ENCODE measurements around the gene ENDOV.

The ENDOV gene

DNA sequence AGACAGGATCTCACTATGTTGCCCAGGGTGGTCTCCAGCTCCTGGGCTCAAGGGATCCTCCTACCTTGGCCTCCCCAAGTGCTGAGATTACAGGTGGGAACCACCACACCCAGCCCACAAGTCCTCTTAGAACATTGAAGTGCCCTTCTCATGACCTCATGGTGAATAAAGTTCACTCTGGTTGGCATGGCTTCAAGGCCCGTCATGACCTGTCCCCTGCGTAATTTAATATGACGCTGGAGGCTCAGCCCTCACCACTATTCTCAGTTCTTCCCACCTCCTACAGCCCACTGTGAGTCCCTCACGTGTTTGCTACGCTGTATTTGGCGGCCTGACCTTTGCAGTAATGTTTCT, 1.9 kb downstream of the ENDOV start:
- DNase-seq = no peak

DNA sequence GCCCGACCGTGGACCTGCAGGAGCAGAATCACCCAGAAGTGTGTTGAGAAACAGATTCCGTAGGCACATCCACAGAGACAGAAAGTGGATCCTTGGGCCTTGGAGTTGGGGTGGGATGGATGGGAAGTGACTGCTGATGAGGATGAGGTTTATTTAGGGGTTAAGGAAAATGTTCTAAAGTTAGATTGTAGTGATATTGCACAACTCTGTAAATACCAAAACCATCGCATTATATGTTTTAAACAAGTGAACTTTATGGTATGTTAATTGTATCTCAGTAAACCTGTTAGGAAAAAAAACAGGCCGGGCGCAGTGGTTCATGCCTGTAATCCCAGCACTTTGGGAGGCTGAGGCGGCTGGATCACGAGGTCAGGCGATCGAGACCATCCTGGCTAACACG, 3.6 kb downstream of the ENDOV start:
- no peak for DNase-seq

DNA sequence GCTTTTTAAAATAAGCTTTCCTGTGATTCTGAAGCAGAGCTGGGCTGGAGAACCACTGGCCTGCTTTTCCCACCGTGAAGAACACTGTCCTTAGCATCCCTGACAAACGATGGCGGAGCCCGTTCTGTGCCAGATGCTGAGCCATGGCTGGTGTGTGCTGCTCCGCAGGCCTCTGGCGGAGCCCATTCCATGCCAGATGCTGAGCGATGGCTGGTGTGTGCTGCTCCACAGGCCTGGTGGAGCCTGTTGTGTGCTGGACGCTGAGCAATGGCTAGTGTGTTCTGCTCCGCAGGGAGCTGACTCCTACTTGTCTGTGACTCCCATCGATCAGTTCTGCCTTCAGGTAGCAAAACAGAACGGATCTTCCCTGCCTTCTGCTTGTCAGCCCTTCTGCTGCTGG, 4.3 kb downstream of the ENDOV start:
- DNase-seq = no peak

DNA sequence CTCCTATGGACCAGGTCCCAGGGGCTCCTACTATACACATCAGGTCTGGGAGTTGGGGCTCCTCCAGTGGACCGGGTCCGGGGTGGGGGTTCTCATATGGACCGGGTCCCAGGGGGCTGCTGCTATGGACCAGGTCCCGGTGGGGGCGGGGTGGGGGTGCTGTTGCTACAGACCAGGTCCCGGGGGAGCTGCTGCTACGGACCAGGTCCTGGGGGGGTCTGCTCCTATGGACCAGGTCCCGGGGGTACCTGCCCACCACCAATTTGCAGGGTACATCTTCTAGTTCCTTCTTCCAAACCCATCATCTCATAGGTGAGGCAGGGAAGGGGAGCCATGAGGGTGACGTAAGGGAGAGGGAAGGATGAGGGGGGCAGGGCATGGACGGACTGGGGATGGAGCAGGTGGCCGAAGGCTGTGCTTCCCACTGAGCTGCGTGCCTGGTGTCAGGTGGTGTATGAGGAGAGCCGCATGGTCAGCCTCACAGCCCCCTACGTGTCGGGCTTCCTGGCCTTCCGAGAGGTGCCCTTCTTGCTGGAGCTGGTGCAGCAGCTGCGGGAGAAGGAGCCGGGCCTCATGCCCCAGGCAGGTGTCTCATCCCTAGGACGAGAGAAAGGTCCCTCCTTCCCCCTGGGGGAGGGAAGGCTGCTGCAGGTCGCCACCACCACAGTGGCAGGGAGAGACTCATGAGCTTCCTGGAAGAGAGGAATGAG, 6.6 kb downstream of the ENDOV start:
- no peak for DNase-seq

DNA sequence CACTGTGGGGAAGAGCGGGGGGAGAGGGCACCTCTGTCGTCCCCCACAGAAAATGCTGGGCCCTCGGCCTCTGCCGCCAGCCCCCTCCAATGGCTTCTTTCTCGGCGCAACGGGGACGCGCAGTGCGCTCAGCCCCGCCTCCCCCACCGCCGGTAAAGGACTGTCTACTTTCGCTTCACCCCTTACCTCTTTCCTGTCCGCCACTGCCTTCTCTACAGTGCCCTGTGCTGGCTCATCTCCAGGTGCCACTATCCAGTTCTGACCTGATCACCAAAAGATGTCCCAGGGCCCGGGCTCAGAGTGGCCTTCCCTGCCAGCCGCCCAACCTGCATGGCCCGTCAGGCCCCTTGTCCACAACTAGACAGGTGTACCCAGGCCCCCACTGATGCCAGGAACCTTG, 7.3 kb downstream of the ENDOV start:
- DNase-seq = no peak

DNA sequence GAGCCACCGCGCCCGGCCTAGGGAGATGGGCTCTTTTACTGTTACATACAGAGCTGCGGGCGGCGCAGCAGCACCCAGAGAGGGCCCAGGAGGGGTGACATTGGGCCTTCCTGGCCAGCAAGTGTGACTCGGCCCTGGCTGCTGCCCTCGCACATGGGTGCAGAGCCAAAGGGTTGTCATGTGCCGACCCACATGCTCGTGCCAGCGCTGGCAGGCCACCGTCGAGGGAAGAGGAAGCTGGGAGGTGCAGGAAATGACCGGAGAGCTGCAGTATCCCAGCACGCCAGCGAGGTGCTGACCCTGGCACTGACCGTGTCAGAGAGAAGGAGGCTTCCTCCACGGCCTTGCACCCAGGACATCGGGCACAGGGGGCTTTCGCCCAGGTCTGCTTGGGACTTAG, 8.0 kb downstream of the ENDOV start:
- DNase-seq = no peak

DNA sequence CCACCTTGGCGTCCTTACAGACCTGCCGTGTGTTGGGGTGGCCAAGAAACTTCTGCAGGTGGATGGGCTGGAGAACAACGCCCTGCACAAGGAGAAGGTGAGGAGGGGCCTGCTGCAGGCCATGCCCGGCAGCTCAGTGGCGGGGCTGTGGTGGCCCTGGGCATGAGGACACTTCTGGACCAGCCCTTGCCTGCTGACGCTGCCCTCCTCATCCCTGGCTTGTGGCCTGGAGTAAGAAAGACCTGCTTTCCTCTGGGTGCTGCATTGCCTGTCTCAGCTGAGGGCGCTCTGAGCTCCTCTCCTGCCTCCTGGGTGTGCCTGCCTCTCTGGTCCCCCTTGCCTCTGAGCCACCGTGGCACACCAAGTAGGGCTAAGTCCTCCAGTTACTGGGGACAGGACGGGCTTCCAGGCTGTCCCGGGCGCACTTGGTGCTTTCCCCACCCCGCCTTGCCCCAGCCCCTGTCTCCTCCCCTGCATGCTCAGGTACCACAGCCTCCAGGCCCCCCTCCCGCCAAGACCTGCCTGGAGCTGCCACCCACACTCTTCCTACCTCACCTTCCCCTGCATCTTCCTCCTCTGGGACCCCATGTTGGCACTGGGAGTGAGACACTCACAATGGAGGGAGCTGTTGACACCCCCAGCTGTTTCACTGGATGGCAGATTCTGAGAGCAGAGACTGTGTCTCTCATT, 8.7 kb downstream of the ENDOV start:
- no peak for DNase-seq

DNA sequence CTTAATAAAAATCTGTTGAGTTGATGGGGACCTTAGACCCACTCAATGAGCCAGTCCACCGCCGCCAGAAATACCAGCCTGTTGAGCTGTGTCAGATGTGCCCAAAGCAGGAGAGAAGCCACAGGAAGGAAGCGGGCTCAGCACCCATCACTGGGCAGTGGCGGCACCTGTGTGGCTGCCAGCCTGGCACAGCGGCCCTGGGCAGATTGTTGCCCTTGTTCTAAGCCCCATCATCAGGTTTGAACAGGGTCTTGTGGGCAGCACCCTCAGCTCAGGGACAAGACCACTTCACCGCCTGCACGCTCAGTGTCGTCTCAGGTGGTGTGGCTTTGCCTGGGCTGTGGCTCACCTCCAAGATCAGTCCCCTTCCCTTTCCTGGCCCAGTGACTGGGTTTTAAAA, 9.3 kb downstream of the ENDOV start:
- no peak for DNase-seq

DNA sequence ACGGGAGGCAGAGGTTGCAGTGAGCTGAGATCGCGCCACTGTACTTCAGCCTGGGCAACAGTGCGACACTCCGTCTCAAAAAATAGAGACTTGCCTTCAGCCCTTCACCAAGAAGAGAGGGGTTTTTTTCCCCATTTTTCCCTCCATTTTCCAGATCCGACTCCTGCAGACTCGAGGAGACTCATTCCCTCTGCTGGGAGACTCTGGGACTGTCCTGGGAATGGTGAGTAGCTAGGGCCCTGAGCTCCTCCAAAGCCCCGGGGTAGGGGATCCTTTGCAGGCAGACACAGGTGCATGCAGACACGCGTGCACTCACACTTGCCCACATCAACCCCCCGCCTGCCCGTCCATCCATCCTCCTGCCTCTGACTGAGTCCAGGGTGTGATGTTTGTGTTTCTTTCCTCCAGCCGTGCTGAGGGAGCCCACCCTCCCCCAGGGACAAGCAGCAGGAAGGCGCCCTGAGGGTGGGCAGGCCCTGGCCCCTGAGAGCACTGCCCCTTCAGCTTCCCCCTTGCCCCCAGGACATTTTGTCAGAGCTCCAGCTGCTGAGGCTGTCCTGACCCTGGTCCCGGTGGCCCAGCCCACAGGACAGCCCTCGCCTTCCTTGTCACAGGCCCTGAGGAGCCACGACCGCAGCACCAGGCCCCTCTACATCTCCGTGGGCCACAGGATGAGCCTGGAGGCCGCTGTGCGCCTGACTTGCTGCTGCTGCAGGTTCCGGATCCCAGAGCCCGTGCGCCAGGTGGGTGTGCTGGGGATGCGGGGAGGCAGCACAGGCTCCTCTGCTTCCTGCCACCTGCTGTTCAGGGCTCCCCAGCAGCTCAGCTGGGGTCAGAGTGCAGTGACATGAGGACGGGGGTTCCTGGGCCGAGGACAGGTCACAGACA, 10.2 kb downstream of the ENDOV start:
- DNase-seq = no peak

DNA sequence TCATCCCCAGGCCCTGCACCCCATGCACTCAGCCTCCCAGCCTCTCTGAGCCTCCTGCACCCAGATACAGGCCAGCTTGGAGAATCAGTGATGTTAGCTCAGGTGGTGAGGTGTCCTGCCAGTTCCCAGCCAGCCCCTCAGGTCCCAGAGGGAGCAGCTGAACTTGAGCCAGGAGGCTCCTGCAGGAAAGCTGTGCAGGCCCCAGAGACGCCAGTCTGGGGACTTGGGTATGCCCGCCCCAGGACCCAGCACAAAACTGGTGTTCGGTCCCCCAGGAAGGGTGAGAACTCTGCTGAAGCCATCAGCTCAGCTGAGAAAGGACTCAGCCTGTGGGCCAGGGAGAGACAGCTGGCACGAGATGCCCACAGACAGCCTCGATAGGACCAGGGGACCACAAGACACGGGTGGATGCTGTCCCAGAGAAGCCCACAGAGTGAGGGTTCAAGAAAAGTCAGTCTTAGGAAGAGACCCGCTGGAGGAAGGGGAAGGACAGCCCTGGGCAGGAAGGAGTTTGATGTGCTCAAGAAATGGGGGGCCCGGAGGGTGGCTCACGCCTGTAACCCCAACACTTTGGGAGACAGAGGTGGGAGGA, 11.0 kb downstream of the ENDOV start:
- DNase-seq = no peak

DNA sequence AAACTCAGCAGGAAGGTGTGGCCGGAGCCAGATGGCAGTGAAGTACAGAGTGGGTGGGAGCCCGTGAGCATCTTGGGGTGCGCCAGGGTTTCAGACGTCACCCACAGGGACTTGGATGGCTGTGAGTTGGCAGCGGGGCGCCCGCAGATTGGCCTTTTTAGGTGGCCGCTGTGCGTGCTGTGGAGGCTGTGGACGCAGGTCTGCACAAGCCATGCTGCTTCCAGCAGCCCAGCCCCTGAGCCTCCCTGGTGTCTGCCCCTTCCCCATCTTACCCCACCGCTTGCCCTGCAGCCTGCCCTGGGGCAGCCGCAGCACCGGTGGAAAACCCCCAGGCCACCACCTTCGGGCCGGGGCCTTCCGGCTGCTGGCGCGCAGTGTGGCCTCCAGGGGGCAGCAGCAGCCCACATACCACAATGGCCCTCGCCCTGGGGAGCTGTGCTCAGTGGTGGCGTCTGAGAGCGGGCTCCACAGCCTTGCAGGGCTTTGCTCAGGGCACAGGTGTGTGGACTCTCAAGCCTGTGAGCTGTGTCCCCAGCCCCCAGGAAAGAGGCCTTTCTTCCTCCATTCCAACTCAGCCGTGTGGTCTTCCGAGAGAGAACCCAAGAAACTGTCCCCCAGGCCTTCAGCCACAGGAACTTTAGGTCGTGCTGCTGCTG, 11.8 kb downstream of the ENDOV start:
- peak; percentile 35 for DNase-seq

DNA sequence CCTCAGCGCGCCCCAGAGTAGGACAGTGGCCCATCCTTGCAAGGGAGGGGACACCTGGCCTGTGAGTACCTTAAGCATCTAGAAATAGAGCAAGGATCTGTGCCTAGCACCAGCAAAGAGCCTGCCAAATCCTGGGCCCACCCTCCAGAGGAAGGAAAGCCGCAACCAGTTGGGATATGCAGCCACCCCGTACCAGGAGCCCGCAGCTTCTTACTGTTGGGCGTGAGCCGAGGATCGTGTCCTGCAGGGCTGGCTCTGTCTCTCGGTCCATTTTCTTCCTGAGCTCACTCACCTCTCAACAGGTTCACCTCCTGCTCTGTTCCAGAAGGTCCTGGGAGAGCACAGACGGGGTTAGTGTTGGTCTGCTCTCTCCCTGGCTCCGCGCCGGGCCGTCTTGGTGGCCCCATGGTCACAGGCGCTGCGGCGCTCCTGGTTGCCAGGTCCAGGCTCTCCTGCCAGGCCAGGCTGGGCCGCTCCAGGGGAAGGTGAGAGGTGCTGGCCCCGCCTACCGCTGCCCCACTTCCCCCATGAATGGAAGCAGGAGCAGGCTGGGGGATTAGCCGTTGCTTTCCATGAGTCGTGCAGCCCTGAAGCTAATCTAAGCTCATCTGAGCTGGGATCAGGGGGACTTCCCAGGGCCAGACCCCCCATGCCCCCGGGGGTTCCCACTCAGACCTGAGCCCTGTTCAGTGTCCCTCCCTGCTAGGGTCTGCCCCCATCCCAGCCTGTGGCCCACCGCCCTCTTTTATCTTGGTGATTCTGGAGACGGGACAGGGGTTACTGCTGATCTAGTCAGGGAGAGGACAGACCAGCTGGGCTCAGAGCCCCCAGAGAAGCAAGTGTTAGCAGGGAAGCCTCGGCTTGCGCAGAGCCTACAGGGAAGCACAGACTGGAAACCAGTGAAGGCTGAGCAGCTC, 12.7 kb downstream of the ENDOV start:
- DNase-seq = no peak

DNA sequence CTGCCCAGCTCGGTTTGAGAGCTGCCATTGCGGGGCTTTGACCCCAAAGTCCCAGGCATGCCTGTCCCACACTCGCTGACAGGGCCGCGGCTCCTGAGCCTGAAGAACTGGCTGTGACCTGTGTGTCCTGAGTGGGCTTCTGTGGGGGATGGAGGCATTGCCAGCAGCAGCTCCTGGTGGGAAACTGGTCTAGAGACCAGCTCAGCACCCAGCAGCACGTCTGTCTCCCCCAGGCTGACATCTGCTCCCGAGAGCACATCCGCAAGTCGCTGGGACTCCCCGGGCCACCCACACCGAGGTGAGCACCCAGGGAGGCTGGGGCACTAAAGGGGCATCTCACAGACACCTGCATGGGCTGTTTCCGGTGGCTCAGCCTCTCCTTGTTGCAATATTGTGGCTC, 13.4 kb downstream of the ENDOV start:
- DNase-seq = no peak

DNA sequence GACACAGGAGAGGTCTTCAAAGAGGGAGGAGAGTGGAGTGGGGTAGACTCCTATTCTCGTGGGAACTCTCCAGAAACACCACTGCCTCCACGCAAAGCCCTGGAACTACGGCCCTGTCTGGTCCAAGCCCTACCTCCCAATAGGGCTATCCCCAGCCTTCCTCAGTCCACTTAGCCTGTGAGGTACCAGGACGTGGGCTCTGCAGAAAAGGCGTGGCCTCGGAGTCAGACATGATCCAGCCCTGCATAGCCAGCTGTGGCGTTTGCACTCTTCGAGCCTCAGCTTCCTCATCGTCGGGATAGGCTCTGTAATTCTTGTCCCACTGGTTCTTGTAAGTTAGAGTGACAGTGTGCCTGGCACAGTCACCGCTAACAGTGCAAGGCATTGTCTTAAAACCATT, 13.8 kb downstream of the ENDOV start:
- no peak for DNase-seq

DNA sequence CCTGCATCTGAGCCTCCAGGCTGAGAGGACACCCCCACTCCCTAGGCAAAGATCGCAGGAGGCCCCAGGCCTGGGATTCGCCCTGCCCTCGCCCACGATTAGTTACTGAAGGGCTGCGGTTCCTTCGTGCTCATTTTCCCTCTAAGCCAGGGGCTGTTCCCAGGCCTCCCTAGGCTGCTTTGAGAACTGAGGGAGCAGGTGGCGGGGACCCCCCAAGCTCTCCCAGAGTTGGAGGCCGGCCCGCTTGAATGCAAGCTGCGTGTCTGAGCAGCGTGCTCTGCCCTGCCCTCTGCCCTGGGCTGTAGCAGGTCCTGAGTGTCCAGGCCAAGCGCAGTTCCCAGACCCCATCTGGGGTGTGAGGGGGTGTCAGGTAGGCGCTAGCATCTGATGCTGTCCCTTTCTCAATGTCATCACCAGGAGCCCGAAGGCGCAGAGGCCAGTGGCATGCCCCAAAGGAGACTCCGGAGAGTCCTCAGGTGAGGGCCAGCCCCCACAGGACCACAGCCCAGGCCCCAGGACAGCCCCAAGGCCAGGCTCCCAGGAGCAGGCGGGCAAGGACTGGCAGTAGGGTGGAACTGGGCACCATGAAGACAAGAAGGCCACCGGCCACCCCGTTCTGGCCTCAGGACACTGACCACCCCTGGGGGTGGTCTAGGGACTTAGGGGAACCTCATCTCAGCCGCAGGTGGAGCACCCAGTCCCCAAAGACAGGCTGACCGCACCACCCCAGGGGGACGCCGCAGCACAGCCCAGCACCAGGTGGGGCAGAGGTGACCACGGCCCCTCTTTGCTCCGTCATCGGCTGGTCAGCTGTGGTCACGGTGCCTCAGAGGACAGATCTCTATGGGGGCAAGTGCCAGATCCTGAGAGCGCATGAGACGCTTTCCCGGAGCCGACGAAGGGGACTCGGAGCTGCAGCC, 14.6 kb downstream of the ENDOV start:
- no peak for DNase-seq

DNA sequence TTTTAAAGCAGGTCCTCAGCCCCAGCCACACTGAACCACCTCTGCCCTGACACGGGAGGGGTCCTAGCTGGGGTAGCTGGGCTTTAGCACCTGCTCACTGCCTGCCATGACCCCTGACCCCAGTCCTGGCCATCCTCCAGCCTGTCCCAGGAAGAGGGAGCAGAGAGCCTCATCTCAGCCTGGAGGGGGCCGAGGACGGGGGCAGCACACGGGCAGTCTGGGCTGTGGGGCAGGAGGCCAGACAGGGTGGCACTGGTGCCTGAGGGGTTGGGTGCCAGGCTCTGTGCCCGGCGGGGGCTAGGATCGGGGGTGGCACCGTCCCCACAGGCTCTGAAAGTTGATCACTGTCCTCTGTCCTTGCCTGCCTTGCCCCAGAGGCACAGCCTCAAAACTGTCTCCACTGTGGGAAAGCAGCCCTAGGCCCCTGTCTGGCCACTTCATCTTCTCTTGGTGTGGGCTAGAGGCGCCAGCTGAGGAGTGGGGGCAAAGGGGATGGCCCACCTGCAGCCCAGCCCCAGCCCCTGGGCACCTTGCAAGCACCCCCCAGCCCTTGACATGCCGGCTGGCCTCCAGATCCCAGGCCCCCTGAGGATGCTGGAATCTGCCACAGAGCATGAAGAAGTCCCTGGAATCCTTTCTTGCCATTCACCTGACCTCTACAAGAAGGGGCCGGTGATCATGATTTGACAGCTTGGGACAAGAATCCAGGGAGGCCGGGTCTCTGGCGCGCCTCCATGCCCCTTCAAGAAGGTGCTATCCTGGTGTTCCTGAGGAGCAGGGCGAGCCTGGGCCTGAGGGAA, 15.7 kb downstream of the ENDOV start:
- no peak for DNase-seq

DNA sequence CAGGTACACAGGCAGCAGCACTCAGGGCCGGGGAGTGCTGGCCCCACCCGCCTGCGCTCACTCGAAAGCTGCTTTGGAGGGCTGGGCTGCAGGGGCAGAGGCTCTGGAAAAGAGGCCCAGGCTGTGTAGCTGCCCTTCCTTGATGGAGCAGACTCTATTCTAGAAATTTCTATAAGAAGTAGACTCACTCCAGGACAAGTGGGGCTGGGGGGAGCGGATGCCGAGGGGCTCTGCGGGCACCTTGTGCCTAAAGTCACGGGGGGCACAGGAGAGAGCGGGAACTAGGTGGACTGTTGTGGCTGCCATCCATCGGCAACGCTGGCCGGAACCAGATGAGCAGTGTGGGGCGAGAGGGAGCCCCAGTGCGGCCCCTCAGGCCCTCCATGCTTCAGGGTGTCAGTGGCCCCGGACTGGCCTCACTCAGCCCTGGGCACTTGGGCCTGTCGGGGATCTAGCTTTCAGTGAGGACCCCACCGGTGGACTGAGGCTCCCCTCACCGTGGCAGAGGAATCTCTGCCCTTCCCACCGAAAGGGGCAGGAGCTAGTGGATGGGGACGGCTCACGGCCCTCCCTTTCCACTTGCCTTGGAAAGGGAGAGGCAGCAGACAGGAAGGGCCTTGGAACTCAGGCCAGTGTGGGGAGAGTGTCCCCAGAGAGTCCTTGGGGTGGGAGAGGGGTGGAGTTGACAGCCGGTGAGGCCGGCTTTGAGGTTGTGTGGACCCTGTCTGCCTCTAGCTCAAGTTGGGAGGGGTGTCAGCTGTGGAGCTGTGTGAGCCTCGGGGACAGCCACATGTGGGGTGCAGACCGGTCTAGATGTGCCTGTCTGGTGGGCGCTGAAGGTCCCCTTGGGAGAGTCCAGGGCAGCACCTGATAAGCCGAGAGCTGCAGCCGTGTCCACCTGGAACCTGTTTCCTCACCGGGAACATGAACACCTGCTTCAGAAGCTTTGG, 16.6 kb downstream of the ENDOV start:
- no peak for DNase-seq

DNA sequence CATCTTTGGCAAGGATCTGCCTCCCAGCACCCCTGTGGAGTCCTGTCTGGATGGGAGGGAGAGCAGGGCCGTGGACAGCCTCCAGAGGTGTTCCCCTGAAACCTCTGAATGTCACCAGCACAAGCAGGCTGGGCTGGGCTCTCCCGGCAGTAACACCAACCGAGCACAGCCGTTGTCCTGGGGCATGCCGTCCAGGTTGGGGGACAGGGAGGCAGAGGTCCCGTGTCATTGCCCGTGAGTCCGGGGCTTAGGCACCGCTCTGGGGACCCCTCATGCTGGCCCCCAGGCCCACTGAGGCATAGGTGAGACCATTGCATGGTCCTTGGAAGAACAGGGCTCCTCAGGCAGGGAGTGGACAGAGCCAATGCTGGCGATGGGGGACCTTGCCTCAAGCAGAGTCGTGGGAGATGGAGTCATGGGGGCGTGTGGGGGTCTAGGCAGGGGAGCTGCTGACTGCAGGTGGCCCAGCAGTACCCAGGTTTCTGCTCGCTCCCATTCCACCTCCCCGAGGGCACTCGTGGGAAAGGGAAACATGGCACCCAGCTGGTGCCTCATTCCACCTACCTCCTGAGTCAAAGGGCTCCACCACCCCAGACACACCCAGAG, 17.5 kb downstream of the ENDOV start:
- DNase-seq = no peak

All from HCEC 1CT (cell line).